Peyer's patch (tissue), 4 donors: Measurements from ENCODE around the gene BBS9. TPM values are rescaled to one million over a fixed set of nuclear protein-coding genes. Genes with fewer than 3 reads are reported as not detected.

Experiments used
- DNase-seq, 3 donors: peaks; one replicate each; pipeline ENCODE4 v3.0.0-alpha.2; 2017 to 2019
- H3K27ac ChIP-seq, 4 donors: fragments of 200-600 bp; sonication (generic); one replicate each; pipeline ENCODE4 v1.5.1; 2016 to 2019
- H3K27me3 ChIP-seq, 2 donors: fragments of 200-600 bp; sonication (generic); one replicate each; pipeline ENCODE4 v1.5.1; 2019
- H3K36me3 ChIP-seq, 3 donors: fragments of 200-600 bp; sonication (generic); one replicate each; pipeline ENCODE4 v1.5.1; 2016 to 2019
- H3K4me1 ChIP-seq, 4 donors: fragments of 200-600 bp; sonication (generic); one replicate each; pipeline ENCODE4 v1.5.1; 2016 to 2019
- H3K4me3 ChIP-seq, 4 donors: fragments of 200-600 bp; sonication (generic); 1 replicate in 3 of 4; 2 replicates in 1 of 4; pipeline ENCODE4 v1.5.1; 2016 to 2019; ENCODE audit warnings: mild to moderate bottlenecking in 1 of 4
- H3K9me3 ChIP-seq, 4 donors: fragments of 200-600 bp; sonication (generic); one replicate each; pipeline ENCODE4 v1.5.1; 2016 to 2019; ENCODE audit warnings: mild to moderate bottlenecking in 1 of 4
- POLR2A ChIP-seq, 2 donors: fragments of 450-650 bp; IDR thresholded peaks; one replicate each; pipeline ENCODE4 v1.5.1; 2017; ENCODE audit warnings: antibody characterized with exemption in 2 of 2, mild to moderate bottlenecking in 2 of 2, moderate library complexity in 2 of 2
- total RNA-seq, 4 donors: library from RNA; depleted of rRNA; stranded (reverse); fragments of >200 nt; gene quantifications; one replicate each; pipeline ENCODE4 v1.1.0, GENCODE V29; 2016
- TF ChIP-seq, protein P1 (sequence below), 6 experiments: fragments of 450-650 bp in 4 of 6; fragments of 200-600 bp in 2 of 6; sonication (generic) in 1 of 6; IDR thresholded peaks; one replicate each; pipeline ENCODE4 v1.5.1; 2017 to 2019; ENCODE audit warnings: antibody characterized with exemption in 6 of 6, mild to moderate bottlenecking in 3 of 6, moderate library complexity in 1 of 6

Gene BBS9
- total RNA-seq, 4 donors from 2014 or later, result 10.9 to 51.2 (median 19.4) TPM

DNA sequence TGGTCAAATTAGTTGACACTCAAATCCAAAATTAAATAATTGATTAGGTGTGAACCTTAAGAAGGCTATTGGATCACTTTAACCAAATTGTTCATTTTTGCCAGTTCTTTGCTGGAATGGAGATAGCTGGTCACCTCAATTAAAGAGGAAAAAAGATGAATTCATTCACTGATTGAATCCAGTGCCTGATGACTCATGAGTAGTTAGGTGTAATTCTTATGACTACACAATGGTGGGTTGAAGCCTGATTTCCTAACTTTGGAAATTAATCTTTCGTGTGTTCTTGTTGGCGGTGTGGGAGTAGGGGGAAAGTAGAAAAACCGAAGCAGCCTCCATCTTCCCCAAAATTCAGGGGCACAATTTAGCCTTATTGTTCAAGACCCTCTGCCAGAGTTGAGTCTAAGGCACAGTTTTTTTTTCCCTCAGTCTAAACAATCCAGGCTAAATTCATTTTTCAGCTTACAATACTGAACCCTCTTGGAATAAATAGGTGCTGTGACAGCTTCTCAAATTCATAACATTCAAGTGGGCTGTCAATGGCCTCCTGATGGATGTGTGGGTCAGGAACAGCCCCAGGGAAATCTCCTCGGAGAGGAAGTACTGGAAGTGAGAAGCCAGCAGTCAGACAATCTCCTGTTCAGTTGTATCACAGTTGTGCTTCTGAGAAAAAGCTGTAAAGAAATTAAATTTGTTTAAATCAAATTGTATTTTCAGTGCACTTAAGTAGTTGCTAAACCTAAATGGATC, 356.6 kb downstream of the BBS9 start:
- TF ChIP-seq POLR2A (IDR thresholded peaks at IDR 0.05), result no peak
- TF ChIP-seq, protein P1, sequence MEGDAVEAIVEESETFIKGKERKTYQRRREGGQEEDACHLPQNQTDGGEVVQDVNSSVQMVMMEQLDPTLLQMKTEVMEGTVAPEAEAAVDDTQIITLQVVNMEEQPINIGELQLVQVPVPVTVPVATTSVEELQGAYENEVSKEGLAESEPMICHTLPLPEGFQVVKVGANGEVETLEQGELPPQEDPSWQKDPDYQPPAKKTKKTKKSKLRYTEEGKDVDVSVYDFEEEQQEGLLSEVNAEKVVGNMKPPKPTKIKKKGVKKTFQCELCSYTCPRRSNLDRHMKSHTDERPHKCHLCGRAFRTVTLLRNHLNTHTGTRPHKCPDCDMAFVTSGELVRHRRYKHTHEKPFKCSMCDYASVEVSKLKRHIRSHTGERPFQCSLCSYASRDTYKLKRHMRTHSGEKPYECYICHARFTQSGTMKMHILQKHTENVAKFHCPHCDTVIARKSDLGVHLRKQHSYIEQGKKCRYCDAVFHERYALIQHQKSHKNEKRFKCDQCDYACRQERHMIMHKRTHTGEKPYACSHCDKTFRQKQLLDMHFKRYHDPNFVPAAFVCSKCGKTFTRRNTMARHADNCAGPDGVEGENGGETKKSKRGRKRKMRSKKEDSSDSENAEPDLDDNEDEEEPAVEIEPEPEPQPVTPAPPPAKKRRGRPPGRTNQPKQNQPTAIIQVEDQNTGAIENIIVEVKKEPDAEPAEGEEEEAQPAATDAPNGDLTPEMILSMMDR (IDR thresholded peaks at IDR 0.05), result no peak
- H3K4me1 ChIP-seq, result no peaks in the 10 kb centered on the region
- no peaks in the 10 kb centered on the region for H3K36me3 ChIP-seq
- H3K4me3 ChIP-seq, result no peak overlapping the region
- H3K9me3 ChIP-seq, result no peaks in the 10 kb centered on the region
- no peak for DNase-seq
- no peaks in the 10 kb centered on the region for H3K27me3 ChIP-seq
- no peak overlapping the region for H3K27ac ChIP-seq

DNA sequence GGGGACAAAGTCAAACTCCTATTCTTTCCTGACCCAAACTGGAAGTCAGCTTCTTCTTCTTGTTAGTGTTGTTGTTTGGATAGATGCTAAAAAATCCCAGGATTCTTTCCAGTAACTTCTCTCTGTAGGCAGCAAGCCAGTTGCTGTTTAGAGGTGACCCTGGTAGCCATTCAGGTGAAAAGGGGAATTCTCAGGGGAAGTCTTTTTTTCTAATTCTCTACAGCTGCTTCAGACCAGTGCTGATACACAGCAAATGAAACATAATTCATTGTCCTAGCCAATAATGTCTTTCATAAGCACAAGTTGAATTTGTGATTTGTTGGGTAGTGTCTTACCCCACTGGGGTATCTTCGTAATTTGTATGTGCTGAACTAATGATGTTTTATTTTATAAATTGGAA, 357.3 kb downstream of the BBS9 start:
- no peak overlapping the region for H3K27ac ChIP-seq
- no peak for DNase-seq
- H3K4me3 ChIP-seq, result no peak overlapping the region
- TF ChIP-seq, protein P1 (IDR thresholded peaks at IDR 0.05), result no peak
- no peak for TF ChIP-seq POLR2A (IDR thresholded peaks at IDR 0.05)
- no peaks in the 10 kb centered on the region for H3K27me3 ChIP-seq
- no peaks in the 10 kb centered on the region for H3K9me3 ChIP-seq
- no peaks in the 10 kb centered on the region for H3K36me3 ChIP-seq
- H3K4me1 ChIP-seq, result no peaks in the 10 kb centered on the region

DNA sequence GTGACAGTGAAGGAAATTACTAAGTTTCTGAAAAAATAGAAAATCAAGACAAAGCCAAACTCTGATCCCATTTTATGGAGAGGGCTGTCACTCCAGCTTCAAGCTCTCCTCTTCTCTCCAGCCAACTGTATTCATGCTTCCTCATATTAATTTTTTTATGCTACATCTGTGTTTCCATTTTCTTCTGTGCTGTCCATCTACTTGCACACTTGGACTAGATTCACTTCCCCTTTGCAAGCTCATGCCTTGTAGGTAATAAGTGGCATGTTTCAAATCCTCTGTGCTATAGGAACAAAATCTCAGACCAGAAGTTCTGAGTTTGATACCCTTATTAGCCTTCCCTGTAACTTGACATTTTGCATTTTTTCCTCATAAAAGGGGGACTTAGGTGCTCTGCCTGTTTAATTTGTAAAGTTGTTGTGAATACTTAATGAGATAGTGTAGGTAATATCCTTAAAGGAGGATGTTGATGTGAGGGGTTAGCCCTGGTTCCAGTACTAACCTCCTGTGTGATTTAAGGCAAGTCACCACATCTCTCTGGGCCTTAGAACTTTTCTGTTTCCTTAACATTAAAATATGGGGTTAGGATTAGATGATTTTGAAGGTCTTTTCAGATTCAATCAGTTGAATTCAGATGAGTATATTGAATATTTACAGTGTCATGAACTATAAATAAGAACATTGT, 358.8 kb downstream of the BBS9 start:
- H3K4me3 ChIP-seq, result no peak overlapping the region
- no peak for TF ChIP-seq POLR2A (IDR thresholded peaks at IDR 0.05)
- TF ChIP-seq, protein P1 (IDR thresholded peaks at IDR 0.05), result no peak
- no peaks in the 10 kb centered on the region for H3K9me3 ChIP-seq
- H3K27ac ChIP-seq, result no peak overlapping the region
- no peak for DNase-seq
- no peaks in the 10 kb centered on the region for H3K36me3 ChIP-seq
- H3K4me1 ChIP-seq, result no peaks in the 10 kb centered on the region
- H3K27me3 ChIP-seq, result no peaks in the 10 kb centered on the region

DNA sequence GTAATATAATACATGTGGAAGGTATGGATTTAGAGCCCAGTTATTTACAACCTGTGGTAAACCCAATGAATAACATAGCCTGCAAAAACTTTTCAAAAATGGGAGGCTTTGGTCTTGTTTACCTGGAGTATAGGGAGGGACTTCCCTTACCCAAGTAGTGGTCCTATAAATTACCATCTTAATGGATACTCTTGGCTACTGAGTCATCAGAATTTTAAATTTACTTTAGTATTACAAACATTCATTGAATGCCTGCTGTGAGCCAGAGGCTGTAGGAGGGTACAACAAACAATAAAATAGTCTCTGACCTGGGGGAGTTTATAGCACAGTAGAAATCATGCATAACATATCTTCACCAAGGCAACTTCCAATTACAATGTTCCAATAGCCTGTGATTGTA, 365.1 kb downstream of the BBS9 start:
- no peaks in the 10 kb centered on the region for H3K36me3 ChIP-seq
- DNase-seq, result no peak
- no peaks in the 10 kb centered on the region for H3K27me3 ChIP-seq
- no peaks in the 10 kb centered on the region for H3K9me3 ChIP-seq
- no peak for TF ChIP-seq POLR2A (IDR thresholded peaks at IDR 0.05)
- TF ChIP-seq, protein P1 (IDR thresholded peaks at IDR 0.05), result no peak
- H3K4me1 ChIP-seq, result no peaks in the 10 kb centered on the region
- H3K4me3 ChIP-seq, result no peak overlapping the region
- no peak overlapping the region for H3K27ac ChIP-seq

DNA sequence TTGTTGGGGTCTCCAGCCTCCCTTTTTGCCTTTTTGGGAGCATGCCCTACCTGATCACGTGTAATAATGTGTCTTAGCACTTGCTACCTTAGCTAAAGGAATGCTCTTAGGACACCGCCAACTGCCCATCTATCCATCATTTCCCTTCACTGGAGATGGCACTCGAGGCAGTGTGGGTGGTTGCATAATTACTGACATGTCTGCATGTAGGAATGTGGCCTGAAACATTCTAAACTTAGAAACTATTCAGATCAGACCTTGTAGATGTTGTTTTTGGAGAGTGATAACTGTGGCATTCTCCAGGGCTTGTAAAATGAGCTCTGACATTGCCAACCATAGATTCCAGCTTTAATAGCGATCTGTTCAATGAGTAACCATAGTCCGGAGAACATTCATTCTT, 365.8 kb downstream of the BBS9 start:
- Histone ChIP-seq H3K27ac (no peak overlapping the region), H3K4me3 (no peak overlapping the region)
- no peak for TF ChIP-seq POLR2A (IDR thresholded peaks at IDR 0.05)
- TF ChIP-seq, protein P1 (IDR thresholded peaks at IDR 0.05), result no peak

More for the DNA sequence above, 365.8 kb downstream of the BBS9 start:
- H3K36me3 ChIP-seq, result no peaks in the 10 kb centered on the region
- no peaks in the 10 kb centered on the region for H3K4me1 ChIP-seq
- H3K9me3 ChIP-seq, result no peaks in the 10 kb centered on the region
- no peak for DNase-seq
- no peaks in the 10 kb centered on the region for H3K27me3 ChIP-seq
